Keratinocyte (primary cell): ENCODE measurements around the gene HOXA6. TPM values are rescaled to one million over a fixed set of nuclear protein-coding genes. Genes with fewer than 3 reads are reported as not detected.

ENCODE experiments used
- DNase-seq: peaks from one replicate; pipeline ENCODE4 v3.0.0-alpha.2; 2011; ENCODE audit warnings: low read depth, missing footprints, low spot score
- FAIRE-seq: peaks from 2 replicates; lab custom pipeline; 2011; peaks lifted over from hg19 to GRCh38; lab: Jason Lieb, UNC
- H2AFZ ChIP-seq: 2 replicates; pipeline ENCODE4 v1.6.0; 2012; ENCODE audit warnings: low read length, control low read depth, inconsistent platforms; ENCODE audit not compliant: control insufficient read depth
- H3K27ac ChIP-seq: 2 replicates; pipeline ENCODE4 v1.5.1; 2011; ENCODE audit warnings: low read length; ENCODE audit not compliant: control insufficient read depth, insufficient read depth
- H3K27me3 ChIP-seq: 3 replicates; pipeline ENCODE4 v1.6.0; 2011; ENCODE audit warnings: low read length; ENCODE audit not compliant: control insufficient read depth, insufficient read depth; ENCODE audit errors: extremely low read depth
- H3K36me3 ChIP-seq, 2 experiments: 2 replicates in 1 of 2; 3 replicates in 1 of 2; pipeline ENCODE4 v1.5.1; 2011; ENCODE audit warnings: low read length in 2 of 2, mild to moderate bottlenecking in 1 of 2; ENCODE audit not compliant: control insufficient read depth in 2 of 2, insufficient read depth in 2 of 2; ENCODE audit errors: extremely low read depth in 1 of 2
- H3K4me1 ChIP-seq: 3 replicates; pipeline ENCODE4 v1.5.1; 2011; ENCODE audit warnings: low read length; ENCODE audit not compliant: control insufficient read depth, insufficient read depth; ENCODE audit errors: extremely low read depth
- H3K4me2 ChIP-seq: 3 replicates; pipeline ENCODE4 v1.6.0; 2011; ENCODE audit warnings: low read depth, low read length; ENCODE audit not compliant: control insufficient read depth, insufficient read depth; ENCODE audit errors: extremely low read depth
- H3K4me3 ChIP-seq, 3 experiments: fragments of 200-600 bp in 1 of 3; sonication (generic) in 1 of 3; 2 replicates in 2 of 3; 3 replicates in 1 of 3; pipeline ENCODE4 v1.5.1; 2011 to 2016; ENCODE audit warnings: low read length in 3 of 3, mild to moderate bottlenecking in 3 of 3, control low read depth in 2 of 3, inconsistent platforms in 1 of 3, low read depth in 1 of 3, mixed read lengths in 1 of 3, mixed run types in 1 of 3, moderate library complexity in 1 of 3; ENCODE audit not compliant: control insufficient read depth in 2 of 3, insufficient read depth in 2 of 3; ENCODE audit errors: extremely low read depth in 1 of 3
- H3K79me2 ChIP-seq: 2 replicates; pipeline ENCODE4 v1.6.0; 2012; ENCODE audit warnings: low read length; ENCODE audit not compliant: control insufficient read depth, insufficient read depth
- H3K9ac ChIP-seq: 3 replicates; pipeline ENCODE4 v1.6.0; 2011; ENCODE audit warnings: low read length; ENCODE audit not compliant: control insufficient read depth, insufficient read depth; ENCODE audit errors: extremely low read depth
- H3K9me1 ChIP-seq: 3 replicates; pipeline ENCODE4 v1.6.0; 2011; ENCODE audit warnings: low read length; ENCODE audit not compliant: control insufficient read depth, insufficient read depth; ENCODE audit errors: extremely low read depth
- H3K9me3 ChIP-seq: 2 replicates; pipeline ENCODE4 v1.5.1; 2012; ENCODE audit warnings: low read depth, low read length; ENCODE audit not compliant: control insufficient read depth
- H4K20me1 ChIP-seq: 3 replicates; pipeline ENCODE4 v1.6.0; 2011; ENCODE audit warnings: low read length; ENCODE audit not compliant: control insufficient read depth, insufficient read depth; ENCODE audit errors: extremely low read depth
- CTCF ChIP-seq, 3 experiments: IDR thresholded peaks in 1 of 3; conservative IDR thresholded peaks in 1 of 3; optimal IDR thresholded peaks in 1 of 3; 2 replicates in 2 of 3; 3 replicates in 1 of 3; pipeline versions ENCODE3 to v1.5.1; 2011; ENCODE audit warnings: low read length in 3 of 3, mild to moderate bottlenecking in 3 of 3, moderate library complexity in 2 of 3, control low read depth in 1 of 3, inconsistent platforms in 1 of 3; ENCODE audit not compliant: insufficient read depth in 2 of 3; ENCODE audit errors: extremely low read depth in 1 of 3
- EZH2 ChIP-seq: IDR thresholded peaks from one replicate; pipeline ENCODE4 v1.6.1; 2012; ENCODE audit warnings: inconsistent platforms, mild to moderate bottlenecking, low read length, moderate library complexity
- dilution Hi-C: fragments of 300-500 bp; cut with MboI; formaldehyde crosslinking; loops from one replicate; pipeline ENCODE4 v1.7.0; 2020; ENCODE audit warnings: low sequenced_read_pairs; ENCODE audit not compliant: extremely low pct_ligation_motif_present
- polyA plus RNA-seq, 5 experiments: library from polyadenylated mRNA; depleted of rRNA in 3 of 5; stranded (reverse) in 3 of 5; stranded (forward) in 1 of 5; unstranded in 1 of 5; fragments of >200 nt; gene quantifications; 1 replicate in 1 of 5; 2 replicates in 3 of 5; 3 replicates in 1 of 5; pipeline versions ENCODE4 v1.2.1 to v1.2.3, GENCODE V29; 2011 to 2012; ENCODE audit warnings: missing spikeins in 2 of 5, low read depth in 1 of 5, low replicate concordance in 1 of 5

The HOXA6 gene
- polyA plus RNA-seq, 1 donor (not counting 4 experiments of a cell fraction or from before 2014, with no cell fraction given): 0.54 TPM

GRCh38 chr7:27191833-27192545 is 44.4 kb upstream of the HOXA6 start:
- no peak overlapping the region for H3K27ac ChIP-seq
- DNase-seq (no peak), FAIRE-seq (no peak)
- no peak overlapping the region for H3K9ac ChIP-seq
- no peak overlapping the region for H3K4me3 ChIP-seq
- peak overlapping the region; percentile 79 for H3K4me2 ChIP-seq
- peaks cover 6% of the 10 kb centered on the region for H3K4me1 ChIP-seq
- peaks cover 94% of the 10 kb centered on the region for H3K27me3 ChIP-seq
- H3K79me2 ChIP-seq: no peaks in the 10 kb centered on the region
- no peaks in the 10 kb centered on the region for H4K20me1 ChIP-seq
- H3K36me3 ChIP-seq: no peaks in the 10 kb centered on the region
- dilution Hi-C loops: no loop called here
- no peak overlapping the region for H2AFZ ChIP-seq
- H3K9me3 ChIP-seq: no peaks in the 10 kb centered on the region
- no peak for TF ChIP-seq CTCF (optimal IDR thresholded peaks at IDR 0.05 in 1 of 3, IDR thresholded peaks at IDR 0.05 in 1 of 3, conservative IDR thresholded peaks at IDR 0.05 in 1 of 3; ENCODE audit: extremely low read depth in 1 of 3, insufficient read depth in 2 of 3, low read length in 3 of 3)
- no peak for TF ChIP-seq EZH2
- no peaks in the 10 kb centered on the region for H3K9me1 ChIP-seq

- Histone ChIP-seq H3K4me1 (peaks cover 6% of the 10 kb centered on the region), H3K79me2 (no peaks in the 10 kb centered on the region), H3K27ac (no peak overlapping the region), H3K27me3 (peaks cover 94% of the 10 kb centered on the region), H3K9me1 (no peaks in the 10 kb centered on the region), H4K20me1 (no peaks in the 10 kb centered on the region), H3K36me3 (no peaks in the 10 kb centered on the region), H3K9me3 (no peaks in the 10 kb centered on the region), H2AFZ (no peak overlapping the region), H3K9ac (no peak overlapping the region), H3K4me2 (no peak overlapping the region), H3K4me3 (no peak overlapping the region)
- TF ChIP-seq CTCF (optimal IDR thresholded peaks at IDR 0.05 in 1 of 3, IDR thresholded peaks at IDR 0.05 in 1 of 3, conservative IDR thresholded peaks at IDR 0.05 in 1 of 3; ENCODE audit: extremely low read depth in 1 of 3, insufficient read depth in 2 of 3, low read length in 3 of 3): no peak
- no peak for TF ChIP-seq EZH2
- dilution Hi-C loops: no loop called here
- FAIRE-seq (no peak), DNase-seq (no peak)
Measured at GRCh38 chr7:27191161-27191731, 43.7 kb upstream of the HOXA6 start.
